Activated naive CD4-positive, alpha-beta T cell treated with anti-CD3 and anti-CD28 coated beads, Interleukin-2, amount 50 U/mL, for 24 hours (primary cell): ENCODE data around the gene HFM1.
A peak's percentile ranks its signal among the peaks of the same experiment; 100 is the strongest.
"Not testable (repeated sequence)": the region's sequence is repeated elsewhere in the genome, so short reads cannot be mapped to it uniquely, and the experiment has no call there.

Experiments used
- H3K27ac Mint-ChIP-seq: one replicate; pipeline ENCODE4 v1.8.0; 2021; ENCODE audit warnings: mild to moderate bottlenecking, mixed read lengths
- H3K27me3 Mint-ChIP-seq: one replicate; pipeline ENCODE4 v1.8.0; 2021; ENCODE audit warnings: mixed read lengths
- H3K36me3 Mint-ChIP-seq: one replicate; pipeline ENCODE4 v1.8.0; 2021; ENCODE audit warnings: mixed read lengths
- H3K4me1 Mint-ChIP-seq: one replicate; pipeline ENCODE4 v1.8.0; 2021; ENCODE audit warnings: mixed read lengths
- H3K4me3 Mint-ChIP-seq: one replicate; pipeline ENCODE4 v1.8.0; 2021; ENCODE audit warnings: mild to moderate bottlenecking, mixed read lengths
- H3K9me3 Mint-ChIP-seq: one replicate; pipeline ENCODE4 v1.8.0; 2021; ENCODE audit warnings: mixed read lengths

The HFM1 gene

GRCh38 chr1:91404151-91405012, at the start of gene HFM1:
TSS of gene HFM1 (minus strand) at chr1:91404837. CDS start at chr1:91401082, 3,755 bp downstream.
- Mint-ChIP-seq H3K27ac (no peak within 1 kb of the TSS), H3K4me1 (peaks cover 5% of the 10 kb centered on the region), H3K36me3 (no peaks in the 10 kb centered on the region), H3K4me3 (peak within 1 kb of the TSS; percentile 82), H3K9me3 (no peaks in the 10 kb centered on the region), H3K27me3 (peaks cover 46% of the 10 kb centered on the region)

GRCh38 chr1:91454136-91454535, 49.5 kb upstream of the HFM1 start:
- no peaks in the 10 kb centered on the region for H3K36me3 Mint-ChIP-seq
- H3K9me3 Mint-ChIP-seq, result no peaks in the 10 kb centered on the region
- no peak overlapping the region for H3K4me3 Mint-ChIP-seq
- H3K27me3 Mint-ChIP-seq, result no peaks in the 10 kb centered on the region
- no peaks in the 10 kb centered on the region for H3K4me1 Mint-ChIP-seq
- H3K27ac Mint-ChIP-seq, result no peak overlapping the region

GRCh38 chr1:91450260-91450659, 45.6 kb upstream of the HFM1 start:
- Mint-ChIP-seq H3K27ac (no peak overlapping the region), H3K36me3 (no peaks in the 10 kb centered on the region), H3K4me3 (no peak overlapping the region), H3K4me1 (no peaks in the 10 kb centered on the region), H3K9me3 (no peaks in the 10 kb centered on the region), H3K27me3 (no peaks in the 10 kb centered on the region)

- not testable (repeated sequence) for H3K27me3 Mint-ChIP-seq, H3K4me1 Mint-ChIP-seq
Measured at GRCh38 chr1:91447782-91448181, 43.1 kb upstream of the HFM1 start.

GRCh38 chr1:91441980-91442379, 37.3 kb upstream of the HFM1 start:
- H3K27ac Mint-ChIP-seq, H3K36me3 Mint-ChIP-seq, H3K27me3 Mint-ChIP-seq, H3K4me3 Mint-ChIP-seq, H3K9me3 Mint-ChIP-seq: not testable (repeated sequence)
- peaks cover 12% of the 10 kb centered on the region for H3K4me1 Mint-ChIP-seq

More at GRCh38 chr1:91447782-91448181, 43.1 kb upstream of the HFM1 start:
- not testable (repeated sequence) for H3K27ac Mint-ChIP-seq, H3K36me3 Mint-ChIP-seq, H3K9me3 Mint-ChIP-seq, H3K4me3 Mint-ChIP-seq

- Mint-ChIP-seq H3K27ac (no peak overlapping the region), H3K4me1 (peaks cover 12% of the 10 kb centered on the region), H3K36me3 (peaks cover 3% of the 10 kb centered on the region), H3K4me3 (no peak overlapping the region), H3K27me3 (peaks cover 11% of the 10 kb centered on the region), H3K9me3 (peaks cover 6% of the 10 kb centered on the region)
Measured at GRCh38 chr1:91440847-91441246, 36.2 kb upstream of the HFM1 start.

GRCh38 chr1:91439016-91439415, 34.4 kb upstream of the HFM1 start:
- H3K4me3 Mint-ChIP-seq, result no peak overlapping the region
- peaks cover 12% of the 10 kb centered on the region for H3K4me1 Mint-ChIP-seq
- H3K36me3 Mint-ChIP-seq, result peaks cover 3% of the 10 kb centered on the region
- H3K9me3 Mint-ChIP-seq, result peaks cover 6% of the 10 kb centered on the region
- no peak overlapping the region for H3K27ac Mint-ChIP-seq
- H3K27me3 Mint-ChIP-seq, result peaks cover 15% of the 10 kb centered on the region

GRCh38 chr1:91428182-91428798, 23.7 kb upstream of the HFM1 start:
- no peaks in the 10 kb centered on the region for H3K36me3 Mint-ChIP-seq
- H3K27me3 Mint-ChIP-seq, result peaks cover 23% of the 10 kb centered on the region
- H3K27ac Mint-ChIP-seq, result no peak overlapping the region
- H3K9me3 Mint-ChIP-seq, result no peaks in the 10 kb centered on the region
- no peaks in the 10 kb centered on the region for H3K4me1 Mint-ChIP-seq
- H3K4me3 Mint-ChIP-seq, result no peak overlapping the region

- H3K27me3 Mint-ChIP-seq, result peaks cover 26% of the 10 kb centered on the region
- H3K9me3 Mint-ChIP-seq, result no peaks in the 10 kb centered on the region
- no peak overlapping the region for H3K27ac Mint-ChIP-seq
- H3K36me3 Mint-ChIP-seq, result no peaks in the 10 kb centered on the region
- H3K4me1 Mint-ChIP-seq, result no peaks in the 10 kb centered on the region
- H3K4me3 Mint-ChIP-seq, result no peak overlapping the region
Measured at GRCh38 chr1:91427741-91428140, 23.1 kb upstream of the HFM1 start.

GRCh38 chr1:91422523-91422922, 17.9 kb upstream of the HFM1 start:
- H3K4me3 Mint-ChIP-seq, result not testable (repeated sequence)

GRCh38 chr1:91412371-91412770, 7.7 kb upstream of the HFM1 start:
- Mint-ChIP-seq H3K27ac (no peak overlapping the region), H3K4me3 (no peak overlapping the region), H3K9me3 (no peaks in the 10 kb centered on the region), H3K36me3 (no peaks in the 10 kb centered on the region), H3K27me3 (peaks cover 7% of the 10 kb centered on the region), H3K4me1 (no peaks in the 10 kb centered on the region)

More at GRCh38 chr1:91422523-91422922, 17.9 kb upstream of the HFM1 start:
- not testable (repeated sequence) for H3K36me3 Mint-ChIP-seq, H3K27ac Mint-ChIP-seq, H3K9me3 Mint-ChIP-seq, H3K4me1 Mint-ChIP-seq
- peaks cover 24% of the 10 kb centered on the region for H3K27me3 Mint-ChIP-seq

- Mint-ChIP-seq H3K4me3 (no peak overlapping the region), H3K4me1 (peaks cover 5% of the 10 kb centered on the region), H3K9me3 (no peaks in the 10 kb centered on the region), H3K27ac (no peak overlapping the region), H3K36me3 (no peaks in the 10 kb centered on the region), H3K27me3 (peaks cover 33% of the 10 kb centered on the region)
Measured at GRCh38 chr1:91406773-91407389, 2.2 kb upstream of the HFM1 start.

GRCh38 chr1:91402023-91402422, 2.6 kb downstream of the HFM1 start:
- peaks cover 5% of the 10 kb centered on the region for H3K4me1 Mint-ChIP-seq
- H3K9me3 Mint-ChIP-seq, result no peaks in the 10 kb centered on the region
- no peak overlapping the region for H3K27ac Mint-ChIP-seq
- no peaks in the 10 kb centered on the region for H3K36me3 Mint-ChIP-seq
- H3K27me3 Mint-ChIP-seq, result peaks cover 41% of the 10 kb centered on the region
- H3K4me3 Mint-ChIP-seq, result no peak overlapping the region

GRCh38 chr1:91400133-91400725, 4.4 kb downstream of the HFM1 start:
- Mint-ChIP-seq H3K36me3 (no peaks in the 10 kb centered on the region), H3K4me3 (no peak overlapping the region), H3K27me3 (peaks cover 28% of the 10 kb centered on the region), H3K9me3 (no peaks in the 10 kb centered on the region), H3K4me1 (peaks cover 5% of the 10 kb centered on the region), H3K27ac (no peak overlapping the region)

GRCh38 chr1:91398291-91398690, 6.3 kb downstream of the HFM1 start:
- no peaks in the 10 kb centered on the region for H3K36me3 Mint-ChIP-seq
- no peak overlapping the region for H3K27ac Mint-ChIP-seq
- H3K9me3 Mint-ChIP-seq, result no peaks in the 10 kb centered on the region
- H3K4me3 Mint-ChIP-seq, result no peak overlapping the region
- H3K27me3 Mint-ChIP-seq, result peaks cover 23% of the 10 kb centered on the region
- no peaks in the 10 kb centered on the region for H3K4me1 Mint-ChIP-seq

GRCh38 chr1:91397605-91398004, 7.0 kb downstream of the HFM1 start:
- Mint-ChIP-seq H3K27ac (no peak overlapping the region), H3K4me1 (no peaks in the 10 kb centered on the region), H3K9me3 (no peaks in the 10 kb centered on the region), H3K27me3 (peaks cover 23% of the 10 kb centered on the region), H3K4me3 (no peak overlapping the region), H3K36me3 (no peaks in the 10 kb centered on the region)
